Activated T-cell treated with anti-CD3 and anti-CD28 coated beads for 1 hour (primary cell): ENCODE data around the gene LDLRAD4.

Experiments
- DNase-seq: peaks from one replicate; pipeline ENCODE4 v3.0.0-alpha.2; 2020; ENCODE audit warnings: low read depth

Gene LDLRAD4

GRCh38 chr18:13286456-13287125, 68.0 kb downstream of the LDLRAD4 start:
- DNase-seq, result no peak

GRCh38 chr18:13287372-13287771, 68.8 kb downstream of the LDLRAD4 start:
- DNase-seq, result no peak

GRCh38 chr18:13288509-13289133, 70.1 kb downstream of the LDLRAD4 start:
- DNase-seq, result no peak

GRCh38 chr18:13289481-13290205, 71.1 kb downstream of the LDLRAD4 start:
- no peak for DNase-seq

- no peak for DNase-seq
Observed at GRCh38 chr18:13290856-13291271, 72.3 kb downstream of the LDLRAD4 start.

GRCh38 chr18:13291299-13291698, 72.7 kb downstream of the LDLRAD4 start:
- DNase-seq, result no peak

- no peak for DNase-seq
Observed at GRCh38 chr18:13291745-13292447, 73.3 kb downstream of the LDLRAD4 start.

GRCh38 chr18:13292736-13293135, 74.2 kb downstream of the LDLRAD4 start:
- DNase-seq, result no peak

- no peak for DNase-seq
Observed at GRCh38 chr18:13294309-13294708, 75.7 kb downstream of the LDLRAD4 start.

GRCh38 chr18:13295894-13296293, 77.3 kb downstream of the LDLRAD4 start:
- DNase-seq, result no peak

GRCh38 chr18:13296867-13297574, 78.5 kb downstream of the LDLRAD4 start:
- no peak for DNase-seq

- DNase-seq, result no peak
Observed at GRCh38 chr18:13298262-13298661, 79.7 kb downstream of the LDLRAD4 start.

- DNase-seq, result no peak
Observed at GRCh38 chr18:13300029-13300428, 81.5 kb downstream of the LDLRAD4 start.

- DNase-seq, result no peak
Observed at GRCh38 chr18:13300796-13301195, 82.2 kb downstream of the LDLRAD4 start.

GRCh38 chr18:13302040-13302439, 83.5 kb downstream of the LDLRAD4 start:
- DNase-seq, result no peak

GRCh38 chr18:13302457-13303225, 84.1 kb downstream of the LDLRAD4 start:
- DNase-seq, result no peak

GRCh38 chr18:13303756-13304364, 85.3 kb downstream of the LDLRAD4 start:
- no peak for DNase-seq

GRCh38 chr18:13305301-13305700, 86.7 kb downstream of the LDLRAD4 start:
- DNase-seq, result no peak

GRCh38 chr18:13306583-13306982, 88.0 kb downstream of the LDLRAD4 start:
- DNase-seq, result no peak

- no peak for DNase-seq
Observed at GRCh38 chr18:13308369-13308768, 89.8 kb downstream of the LDLRAD4 start.
